Pancreas (tissue), 10 donors: ENCODE measurements around the gene ISG15. TPM values are rescaled to one million over a fixed set of nuclear protein-coding genes. Genes with fewer than 3 reads are reported as not detected.

Source experiments
- ATAC-seq, 4 donors: fragments of 200-7000 bp; cut with Tn5 transposase; one replicate each; pipeline versions ENCODE4 v1.8.0 to v1.9.1; 2020; ENCODE audit warnings: mild to moderate bottlenecking in 4 of 4, moderate library complexity in 4 of 4
- DNase-seq, 6 donors: peaks; one replicate each; pipeline ENCODE4 v3.0.0-alpha.2; 2020
- FAIRE-seq: peaks from 2 replicates; lab custom pipeline; 2012; peaks lifted over from hg19 to GRCh38; lab: Jason Lieb, UNC
- H3K27ac ChIP-seq, 4 donors: fragments of 200-600 bp; sonication (generic); 1 replicate in 3 of 4; 2 replicates in 1 of 4; pipeline versions ENCODE4 v1.5.0 to v1.8.0; 2020
- H3K27me3 ChIP-seq, 4 donors: fragments of 200-600 bp; one replicate each; pipeline ENCODE4 v1.8.0; 2021
- H3K36me3 ChIP-seq, 3 donors: fragments of 200-600 bp; sonication (generic) in 1 of 3; one replicate each; pipeline versions ENCODE4 v1.5.0 to v1.8.0; 2020 to 2021
- H3K4me1 ChIP-seq, 3 donors: fragments of 200-600 bp; one replicate each; pipeline ENCODE4 v1.8.0; 2021
- H3K4me3 ChIP-seq, 4 donors: fragments of 200-600 bp; sonication (generic) in 2 of 4; one replicate each; pipeline versions ENCODE4 v1.5.0 to v1.8.0; 2020 to 2021
- H3K9me3 ChIP-seq, 4 donors: fragments of 200-600 bp; one replicate each; pipeline ENCODE4 v1.8.0; 2021
- CTCF ChIP-seq, 4 donors: fragments of 200-600 bp; sonication (generic) in 3 of 4; IDR thresholded peaks; one replicate each; pipeline versions ENCODE4 v1.5.0 to v1.8.0; 2021; ENCODE audit warnings: antibody characterized with exemption in 4 of 4
- WGBS, 2 donors: extraction: QIAGEN DNeasy Blood & Tissue Kit; methylation state at CpG; one replicate each; pipeline ENCODE4 v1.1.7; 2013; 5-methylcytosine and 5-hydroxymethylcytosine counted together
- intact Hi-C, 3 donors: fragments of 100-400 bp; cut with DNase I; formaldehyde crosslinking; loops; one replicate each; pipeline versions ENCODE4 v1.11.1 to v1.14.2; 2022
- polyA plus RNA-seq, 2 donors: library from polyadenylated mRNA; stranded (reverse); fragments of 200-250 nt; gene quantifications; one replicate each; pipeline ENCODE4 v1.2.3, GENCODE V29; 2013
- total RNA-seq, 6 donors: library from RNA; stranded (reverse); fragmentation: NEBNext Ultra II Directional in 4 of 6; extraction: Animal tissue kit (Norgen Biotek cat#: 25700) in 4 of 6; gene quantifications; one replicate each; pipeline versions ENCODE4 v1.2.1 to v1.2.4, GENCODE V29; 2021 to 2023
- donor health status: healthy with polysubstance abuse.
- donor health status: DM: no; HTN: no; CAD: no; lungs with moderate emphysema.
- donor health status: DM: no; HTN: no; CAD: no.
- donor health status: control.
- donor health status: control.
- donor health status: Bipolar disorder and iron deficiency.
- donor health status: DM: yes; HTN: yes; CAD: no.
- donor health status: DM: no; HTN: no; CAD: no.
- donor health status: DM: no; HTN: no; CAD: no.
- donor health status: DM: yes; HTN: yes; CAD: no.

The ISG15 gene
- total and polyA plus RNA-seq, 8 donors, result 4.3 to 45.0 (median 9.2) TPM

DNA sequence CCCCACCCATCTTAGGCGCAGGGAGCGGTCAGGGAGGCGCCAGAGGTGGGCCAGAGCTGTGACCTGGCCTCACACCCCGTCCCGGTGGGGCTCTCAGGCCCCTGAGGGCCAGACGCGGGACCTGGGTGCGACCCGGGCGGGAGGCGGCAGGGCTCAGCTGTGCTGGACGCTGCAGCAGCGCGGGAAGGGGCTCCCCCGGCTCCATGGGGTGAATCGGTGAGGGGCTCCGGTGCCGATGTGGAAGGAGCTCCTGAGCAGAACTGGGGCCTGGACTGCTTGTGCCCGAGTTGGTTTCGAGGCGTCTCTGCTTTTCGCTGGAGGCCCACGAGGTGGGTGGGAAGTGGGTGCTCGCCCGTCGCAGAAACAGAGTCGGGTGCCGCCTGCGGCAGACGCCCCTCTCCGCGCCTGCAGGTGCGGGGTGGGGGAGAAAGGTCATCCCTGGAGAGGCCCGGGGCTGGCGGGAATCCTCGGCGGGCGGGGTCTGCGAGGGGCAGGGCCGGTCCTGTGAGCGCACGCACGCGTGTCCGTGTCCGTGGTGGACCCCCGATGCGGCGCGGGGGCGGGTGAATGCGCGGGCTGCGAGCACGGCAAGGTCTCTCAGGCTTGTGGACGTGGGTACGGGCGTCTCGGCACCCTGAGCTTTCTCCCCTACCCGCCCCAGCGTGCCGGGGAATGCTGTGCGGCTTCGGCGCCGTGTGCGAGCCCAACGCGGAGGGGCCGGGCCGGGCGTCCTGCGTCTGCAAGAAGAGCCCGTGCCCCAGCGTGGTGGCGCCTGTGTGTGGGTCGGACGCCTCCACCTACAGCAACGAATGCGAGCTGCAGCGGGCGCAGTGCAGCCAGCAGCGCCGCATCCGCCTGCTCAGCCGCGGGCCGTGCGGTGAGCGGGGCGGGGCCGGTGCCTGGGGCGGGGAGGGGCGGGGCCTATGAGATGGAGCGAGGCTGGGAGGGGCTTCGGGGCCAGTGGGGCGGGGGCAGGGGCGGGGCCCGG lies 27.0 kb downstream of the ISG15 start:
- Histone ChIP-seq H3K9me3 (no peaks in the 10 kb centered on the region), H3K27ac (no peak overlapping the region), H3K4me3 (peak overlapping the region in 3 of 4 donors; percentile 8 to 45 (median 24)), H3K4me1 (peaks cover 8 to 9% (median 8%) of the 10 kb centered on the region in 3 donors), H3K36me3 (peaks cover 0 to 3% (median 0%) of the 10 kb centered on the region in 3 donors), H3K27me3 (no peaks in the 10 kb centered on the region)
- WGBS, 2 donors, result 13 to 19% methylated on average over 64 to 96 of the region's 99 CpGs
- ATAC-seq (peak; percentile 66 to 87 (median 85)), FAIRE-seq (no peak), DNase-seq (peak in 5 of 6 donors; percentile 55 to 86 (median 69))
- no peak for TF ChIP-seq CTCF (IDR thresholded peaks at IDR 0.05)
- intact Hi-C loops, result no loop called here

DNA sequence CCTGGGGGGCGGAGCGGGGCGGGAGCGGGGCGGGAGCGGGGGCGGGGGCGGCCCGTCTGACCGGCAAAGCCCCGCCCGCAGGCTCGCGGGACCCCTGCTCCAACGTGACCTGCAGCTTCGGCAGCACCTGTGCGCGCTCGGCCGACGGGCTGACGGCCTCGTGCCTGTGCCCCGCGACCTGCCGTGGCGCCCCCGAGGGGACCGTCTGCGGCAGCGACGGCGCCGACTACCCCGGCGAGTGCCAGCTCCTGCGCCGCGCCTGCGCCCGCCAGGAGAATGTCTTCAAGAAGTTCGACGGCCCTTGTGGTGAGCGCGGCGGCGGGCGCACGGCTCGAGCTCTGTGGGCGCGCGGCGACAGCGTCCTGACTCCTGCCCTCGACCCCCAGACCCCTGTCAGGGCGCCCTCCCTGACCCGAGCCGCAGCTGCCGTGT lies 27.8 kb downstream of the ISG15 start:
- TF ChIP-seq CTCF (IDR thresholded peaks at IDR 0.05), result no peak
- Histone ChIP-seq H3K27me3 (no peaks in the 10 kb centered on the region), H3K27ac (no peak overlapping the region), H3K4me1 (peaks cover 8 to 9% (median 8%) of the 10 kb centered on the region in 3 donors), H3K9me3 (no peaks in the 10 kb centered on the region), H3K4me3 (no peak overlapping the region), H3K36me3 (peaks cover 0 to 11% (median 0%) of the 10 kb centered on the region in 3 donors)
- WGBS, 2 donors, result 78 to 81% methylated on average over 38 to 53 of the region's 60 CpGs
- no peak for FAIRE-seq
- ATAC-seq, result peak in 1 of 4 donors; percentile 1
- intact Hi-C loops, result no loop called here
- DNase-seq, result no peak

DNA sequence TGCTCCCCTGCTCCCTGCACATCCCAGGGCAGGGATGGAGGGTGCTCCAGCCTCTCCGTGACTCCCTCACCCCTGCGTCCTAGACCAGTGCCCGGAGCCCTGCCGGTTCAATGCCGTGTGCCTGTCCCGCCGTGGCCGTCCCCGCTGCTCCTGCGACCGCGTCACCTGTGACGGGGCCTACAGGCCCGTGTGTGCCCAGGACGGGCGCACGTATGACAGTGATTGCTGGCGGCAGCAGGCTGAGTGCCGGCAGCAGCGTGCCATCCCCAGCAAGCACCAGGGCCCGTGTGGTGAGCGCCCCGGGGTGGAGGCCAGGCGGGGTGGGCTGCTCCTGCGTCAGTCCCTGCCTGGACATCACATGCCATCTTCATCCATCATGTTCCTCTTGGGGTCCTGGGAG lies 28.6 kb downstream of the ISG15 start:
- Histone ChIP-seq H3K4me3 (no peak overlapping the region), H3K27me3 (no peaks in the 10 kb centered on the region)
- intact Hi-C loops, result no loop called here

DNA sequence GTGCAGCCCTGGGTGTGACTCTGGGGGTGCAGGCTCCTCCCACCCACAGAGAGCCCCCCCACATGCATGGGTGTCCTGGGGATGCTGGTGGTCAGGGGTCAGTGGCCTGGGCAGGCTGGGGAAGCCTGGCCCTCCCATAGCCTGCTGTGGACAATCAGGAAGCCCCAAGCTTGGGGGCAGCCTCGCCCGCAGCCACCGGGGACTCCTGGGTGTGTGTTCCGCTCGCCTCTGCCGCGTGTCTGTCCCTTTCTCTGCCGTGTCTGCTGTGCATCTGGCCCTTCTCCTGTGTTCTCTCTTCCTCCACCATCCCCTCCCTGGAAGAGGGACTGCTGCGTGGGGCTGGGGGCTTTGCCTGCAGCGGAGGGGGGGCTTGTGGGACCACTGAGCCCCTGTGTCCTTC lies 29.5 kb downstream of the ISG15 start:
- ATAC-seq (no peak), DNase-seq (no peak), FAIRE-seq (no peak)
- 91% methylated on average over 9 to 10 of the region's 10 CpGs for WGBS, 2 donors
- H3K27ac ChIP-seq, result no peak overlapping the region
- H3K9me3 ChIP-seq, result no peaks in the 10 kb centered on the region
- H3K36me3 ChIP-seq, result peaks cover 0 to 19% (median 0%) of the 10 kb centered on the region in 3 donors
- intact Hi-C loops, result no loop called here
- no peak overlapping the region for H3K4me3 ChIP-seq
- H3K4me1 ChIP-seq, result peaks cover 8 to 9% (median 8%) of the 10 kb centered on the region in 3 donors
- no peak for TF ChIP-seq CTCF (IDR thresholded peaks at IDR 0.05)
- no peaks in the 10 kb centered on the region for H3K27me3 ChIP-seq

More for the DNA sequence above, 28.6 kb downstream of the ISG15 start:
- DNase-seq, result no peak
- H3K27ac ChIP-seq, result no peak overlapping the region
- H3K36me3 ChIP-seq, result peaks cover 0 to 12% (median 0%) of the 10 kb centered on the region in 3 donors
- 90 to 93% methylated on average over 25 of the region's 25 CpGs for WGBS, 2 donors
- no peak for FAIRE-seq
- no peaks in the 10 kb centered on the region for H3K9me3 ChIP-seq
- H3K4me1 ChIP-seq, result peaks cover 8 to 9% (median 8%) of the 10 kb centered on the region in 3 donors
- ATAC-seq, result no peak
- no peak for TF ChIP-seq CTCF (IDR thresholded peaks at IDR 0.05)
